Common myeloid progenitor, CD34-positive (primary cell): ENCODE results near the gene PRELID2.

ENCODE experiments used
- CTCF ChIA-PET: fragments of 350-600 bp; sonication (Branson Sonifier 250); formaldehyde crosslinking; loops from one replicate; lab custom pipeline; 2021; ENCODE audit warnings: antibody characterized with exemption; lab: Charles Lee
- POLR2A ChIA-PET: fragments of 350-600 bp; sonication (Branson Sonifier 250); formaldehyde crosslinking; loops from one replicate; lab custom pipeline; 2021; ENCODE audit warnings: antibody characterized with exemption; lab: Charles Lee
- DNase-seq, 3 donors: peaks; one replicate each; pipeline versions ENCODE4 v3.0.0 to v3.0.0-alpha.2; 2013
- H3K27ac ChIP-seq, 2 experiments: 1 replicate in 1 of 2; 2 replicates in 1 of 2; pipeline ENCODE4 v1.7.0; 2013; ENCODE audit warnings: inconsistent platforms in 2 of 2, low read length in 2 of 2, mild to moderate bottlenecking in 2 of 2, low read depth in 1 of 2, moderate library complexity in 1 of 2; ENCODE audit not compliant: severe bottlenecking in 2 of 2, insufficient read depth in 1 of 2, poor library complexity in 1 of 2
- H3K27me3 ChIP-seq, 5 experiments: replicated peaks in 2 of 5; 1 replicate in 3 of 5; 2 replicates in 2 of 5; pipeline versions ENCODE4 v1.6.1 to v1.7.0; 2013; ENCODE audit warnings: low read length in 4 of 5, mild to moderate bottlenecking in 2 of 5, moderate library complexity in 2 of 5, inconsistent platforms in 1 of 5; ENCODE audit not compliant: insufficient read depth in 5 of 5, control insufficient read depth in 4 of 5
- H3K36me3 ChIP-seq, 4 experiments: 1 replicate in 2 of 4; 2 replicates in 2 of 4; pipeline versions ENCODE4 v1.6.1 to v1.7.0; 2013; ENCODE audit warnings: low read length in 3 of 4, control low read depth in 1 of 4, mild to moderate bottlenecking in 1 of 4; ENCODE audit not compliant: control insufficient read depth in 4 of 4, insufficient read depth in 4 of 4
- H3K4me1 ChIP-seq, 4 experiments: 1 replicate in 3 of 4; 2 replicates in 1 of 4; pipeline versions ENCODE4 v1.6.1 to v1.7.1; 2013; ENCODE audit warnings: low read length in 3 of 4, mild to moderate bottlenecking in 3 of 4, control low read depth in 1 of 4, inconsistent platforms in 1 of 4, moderate library complexity in 1 of 4; ENCODE audit not compliant: control insufficient read depth in 4 of 4, insufficient read depth in 4 of 4; ENCODE audit errors: control extremely low read depth in 1 of 4
- H3K4me3 ChIP-seq, 7 experiments: 1 replicate in 4 of 7; 2 replicates in 3 of 7; pipeline versions ENCODE4 v1.5.1 to v1.7.0; 2013; ENCODE audit warnings: mild to moderate bottlenecking in 7 of 7, low read length in 6 of 7, moderate library complexity in 6 of 7, inconsistent platforms in 2 of 7, low read depth in 2 of 7, control low read depth in 1 of 7; ENCODE audit not compliant: insufficient read depth in 4 of 7, control insufficient read depth in 1 of 7; ENCODE audit errors: extremely low read depth in 1 of 7
- H3K9me3 ChIP-seq, 5 experiments: 1 replicate in 4 of 5; 2 replicates in 1 of 5; pipeline versions ENCODE4 v1.6.1 to v1.7.1; 2013; ENCODE audit warnings: low read length in 4 of 5, mild to moderate bottlenecking in 2 of 5, inconsistent platforms in 1 of 5, low read depth in 1 of 5, moderate library complexity in 1 of 5; ENCODE audit not compliant: control insufficient read depth in 4 of 5, insufficient read depth in 2 of 5; ENCODE audit errors: control extremely low read depth in 1 of 5
- WGBS: methylation state at CpG from one replicate; pipeline ENCODE4 v1.1.5; 2013; ENCODE audit not compliant: insufficient coverage; 5-methylcytosine and 5-hydroxymethylcytosine counted together

PRELID2 gene

DNA sequence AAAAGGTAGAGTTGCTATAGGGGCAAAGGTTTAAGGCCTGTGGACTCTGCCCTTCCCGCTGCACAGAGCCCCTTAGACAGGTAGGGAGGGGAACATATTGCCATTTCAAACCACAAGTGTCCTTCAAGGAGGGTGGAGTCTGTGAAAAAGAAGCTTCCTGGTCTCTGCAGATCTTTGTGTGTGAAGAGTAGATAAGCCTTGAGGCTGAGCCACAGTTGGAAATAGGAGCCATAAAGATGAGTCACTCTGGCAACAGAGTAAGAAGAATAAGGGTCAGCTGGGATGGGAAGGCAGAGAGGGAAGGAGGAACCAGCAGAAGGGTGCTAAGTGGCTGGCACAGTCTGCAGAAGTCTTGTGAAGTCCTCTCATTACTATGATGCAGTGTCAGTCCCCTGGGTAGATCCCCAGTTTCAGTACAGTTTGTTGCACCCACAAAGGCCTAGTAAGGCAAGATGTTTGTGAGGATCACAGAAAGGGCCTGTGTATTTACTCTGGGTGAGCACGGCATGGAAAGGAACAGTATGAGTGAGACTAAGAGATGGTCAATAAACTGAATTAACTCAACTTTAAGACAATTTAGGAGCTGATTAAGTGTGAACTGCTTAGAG lies 19.6 kb upstream of the PRELID2 start:
- peak overlapping the region in 1 of 2 experiments; percentile 69 for H3K27ac ChIP-seq
- 83% methylated on average over 1 of the region's 2 CpGs for WGBS
- CTCF ChIA-PET: interaction anchor here (1.1 to 2.8 kb wide), 6 partner anchors 9 to 34 kb away, joined by 3 to 15 read pairs (median 9); partner anchors contain the start of gene PRELID2
- peak; percentile 80 to 97 (median 94) for DNase-seq
- peak overlapping the region in 1 of 7 experiments; percentile 4 for H3K4me3 ChIP-seq
- H3K27me3 ChIP-seq: no peaks in the 10 kb centered on the region
- H3K4me1 ChIP-seq: peaks cover 13 to 34% (median 26%) of the 10 kb centered on the region in 4 experiments
- H3K9me3 ChIP-seq: no peaks in the 10 kb centered on the region
- POLR2A ChIA-PET: interaction anchor here (1.0 kb wide), 1 partner anchor 19 kb away, joined by 4 read pairs; the partner anchor contains the start of gene PRELID2
- no peaks in the 10 kb centered on the region for H3K36me3 ChIP-seq

DNA sequence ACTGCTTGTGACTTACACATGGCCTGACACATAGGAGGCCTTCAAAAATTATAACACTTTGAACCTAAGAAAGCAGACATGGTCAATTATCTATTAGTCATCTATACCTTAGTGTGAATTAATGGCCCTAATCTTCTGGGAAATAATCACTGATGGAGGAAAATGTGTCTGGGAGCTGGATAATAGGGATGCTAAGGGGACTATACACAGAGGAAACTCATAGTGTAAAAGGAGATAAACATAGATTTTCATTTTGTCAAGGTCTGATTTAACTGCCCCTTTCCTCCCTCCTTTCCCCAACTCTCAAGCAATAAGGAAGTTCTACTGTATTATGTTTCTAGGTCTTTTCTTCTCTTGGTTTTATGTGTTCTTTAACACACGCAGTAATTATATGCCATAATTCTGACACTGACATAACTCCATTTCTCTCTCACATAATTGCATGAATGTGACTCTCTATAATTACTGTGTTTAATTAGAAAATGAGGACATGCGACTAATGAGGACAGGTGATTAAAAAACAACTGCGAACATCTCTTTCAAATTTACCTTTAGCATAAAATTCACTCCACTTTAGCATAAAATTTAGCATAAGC lies 18.7 kb upstream of the PRELID2 start:
- ChIA-PET CTCF (interaction anchor here (1.1 to 2.8 kb wide), 5 partner anchors 9 to 34 kb away, joined by 3 to 15 read pairs (median 9); no protein-coding TSS in a partner anchor), POLR2A (no interaction called here)
- Histone ChIP-seq H3K4me3 (no peak overlapping the region), H3K9me3 (no peaks in the 10 kb centered on the region), H3K27ac (peak overlapping the region in 1 of 2 experiments; percentile 61), H3K4me1 (peaks cover 13 to 34% (median 26%) of the 10 kb centered on the region in 4 experiments), H3K36me3 (no peaks in the 10 kb centered on the region), H3K27me3 (no peaks in the 10 kb centered on the region)
- peak in 1 of 3 donors; percentile 19 for DNase-seq
- 100% methylated on average over 1 of the region's 3 CpGs for WGBS

DNA sequence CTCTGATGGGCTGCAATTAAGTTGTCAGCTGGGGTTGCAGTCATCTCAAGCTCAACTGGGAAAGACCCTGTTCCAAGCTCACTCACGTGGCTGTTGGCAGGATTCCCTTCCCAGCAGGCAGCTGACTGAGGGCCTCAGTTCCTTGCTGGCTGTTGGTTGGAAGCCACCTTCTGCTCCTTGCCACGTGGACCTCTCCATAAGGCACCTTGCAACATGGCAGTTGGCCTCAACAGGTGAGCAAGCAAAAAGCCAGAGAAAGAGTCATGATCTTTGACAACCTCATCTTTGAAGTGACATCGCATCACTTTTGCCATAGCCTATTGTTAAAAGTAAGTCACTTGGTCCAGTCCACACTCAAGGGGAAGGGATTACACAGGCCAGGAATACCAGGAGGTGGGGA lies 17.8 kb upstream of the PRELID2 start:
- WGBS: 83% methylated on average over 3 of the region's 3 CpGs
- CTCF ChIA-PET: interaction anchor here (1.0 to 2.8 kb wide), 2 partner anchors 8 to 11 kb away, joined by 5 to 15 read pairs; no protein-coding TSS in a partner anchor
- Histone ChIP-seq H3K27ac (no peak overlapping the region), H3K4me1 (peaks cover 13 to 34% (median 26%) of the 10 kb centered on the region in 4 experiments), H3K27me3 (no peaks in the 10 kb centered on the region), H3K36me3 (no peaks in the 10 kb centered on the region), H3K4me3 (no peak overlapping the region), H3K9me3 (no peaks in the 10 kb centered on the region)
- no peak for DNase-seq
- POLR2A ChIA-PET: no interaction called here

DNA sequence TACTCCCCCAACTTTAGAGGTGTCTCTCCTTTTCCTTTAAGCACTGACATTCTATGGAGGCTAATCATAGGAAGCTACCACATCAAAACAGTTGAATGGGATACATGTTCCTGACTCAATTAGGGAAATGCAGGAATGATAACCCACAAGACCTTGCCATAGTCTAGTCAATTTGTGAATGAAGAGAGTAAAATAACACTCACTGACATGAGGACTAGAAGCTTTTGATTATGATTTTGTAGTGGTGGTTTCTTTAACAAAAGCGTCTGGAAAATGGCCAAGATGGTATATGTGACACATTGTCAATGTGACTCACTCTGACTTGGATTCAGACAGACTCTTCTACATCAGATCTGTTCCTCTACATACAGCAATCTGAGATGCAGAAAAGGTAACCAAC lies 13.7 kb upstream of the PRELID2 start:
- WGBS: no CpG with 5 or more reads among the region's 1 CpG
- peak in 1 of 3 donors; percentile 24 for DNase-seq
- POLR2A ChIA-PET: no interaction called here
- H3K36me3 ChIP-seq: no peaks in the 10 kb centered on the region
- no peaks in the 10 kb centered on the region for H3K9me3 ChIP-seq
- CTCF ChIA-PET: interaction anchor here (1.0 to 1.7 kb wide), 3 partner anchors 14 to 67 kb away, joined by 3 to 5 read pairs (median 5); partner anchors contain the start of gene PRELID2
- H3K27me3 ChIP-seq: no peaks in the 10 kb centered on the region
- H3K4me1 ChIP-seq: peaks cover 0 to 3% (median under 1%) of the 10 kb centered on the region in 4 experiments
- no peak overlapping the region for H3K4me3 ChIP-seq
- no peak overlapping the region for H3K27ac ChIP-seq

DNA sequence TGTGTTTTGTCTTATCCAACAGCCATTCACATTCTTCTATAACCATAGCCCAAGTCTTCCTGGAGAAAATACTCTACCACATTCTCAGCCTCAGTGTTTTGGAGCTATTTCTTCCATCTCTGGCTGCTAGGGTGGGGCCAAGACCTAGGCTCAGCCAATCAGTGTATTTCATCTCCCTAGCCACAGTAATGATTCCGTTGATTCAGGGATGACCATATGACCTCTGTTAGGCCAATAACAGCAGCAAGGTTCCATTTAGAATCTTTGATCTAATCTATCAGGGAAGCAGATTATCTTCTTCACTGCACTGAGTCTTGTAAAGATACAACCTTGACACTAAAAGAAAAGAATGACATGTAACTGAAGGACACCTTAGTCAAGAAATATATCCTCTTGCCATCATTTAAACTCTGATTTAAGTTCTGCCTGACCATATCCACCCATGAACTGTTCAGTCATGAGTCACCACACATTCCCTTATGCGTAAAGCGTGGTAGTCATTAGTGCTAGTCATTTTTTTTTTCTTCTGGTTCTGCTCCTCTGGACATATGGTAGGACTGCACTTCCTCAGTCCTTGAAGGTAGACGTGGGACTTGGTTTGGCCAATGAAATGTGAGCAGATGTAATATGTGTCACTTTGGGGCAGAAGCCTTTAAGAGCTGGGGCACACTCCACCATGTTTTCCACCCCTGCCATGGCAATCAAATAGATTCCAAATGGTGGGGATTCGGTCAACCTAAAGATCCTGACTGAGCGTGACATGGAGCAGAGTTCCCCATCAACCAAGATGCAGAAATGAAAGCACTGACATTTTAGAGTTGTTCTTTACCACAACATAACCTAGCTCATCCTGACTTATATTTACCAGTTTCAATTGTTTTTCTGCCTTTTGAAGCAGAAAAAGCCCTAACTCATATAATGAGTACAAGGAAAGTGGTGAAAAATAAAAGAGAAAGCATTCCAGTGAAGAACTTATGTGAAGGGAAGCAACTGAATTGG lies 12.7 kb upstream of the PRELID2 start:
- H3K4me1 ChIP-seq: no peaks in the 10 kb centered on the region
- H3K27me3 ChIP-seq: no peaks in the 10 kb centered on the region
- no peak overlapping the region for H3K27ac ChIP-seq
- CTCF ChIA-PET: interaction anchor here (1.2 to 2.6 kb wide), 3 partner anchors 10 to 22 kb away, joined by 5 to 9 read pairs (median 5); partner anchors contain the start of gene PRELID2
- DNase-seq: no peak
- no peaks in the 10 kb centered on the region for H3K9me3 ChIP-seq
- no peak overlapping the region for H3K4me3 ChIP-seq
- WGBS: 95% methylated on average over 5 of the region's 6 CpGs
- POLR2A ChIA-PET: interaction anchor here (0.7 kb wide), 1 partner anchor 352 kb away, joined by 3 read pairs; no protein-coding TSS in a partner anchor
- H3K36me3 ChIP-seq: no peaks in the 10 kb centered on the region

DNA sequence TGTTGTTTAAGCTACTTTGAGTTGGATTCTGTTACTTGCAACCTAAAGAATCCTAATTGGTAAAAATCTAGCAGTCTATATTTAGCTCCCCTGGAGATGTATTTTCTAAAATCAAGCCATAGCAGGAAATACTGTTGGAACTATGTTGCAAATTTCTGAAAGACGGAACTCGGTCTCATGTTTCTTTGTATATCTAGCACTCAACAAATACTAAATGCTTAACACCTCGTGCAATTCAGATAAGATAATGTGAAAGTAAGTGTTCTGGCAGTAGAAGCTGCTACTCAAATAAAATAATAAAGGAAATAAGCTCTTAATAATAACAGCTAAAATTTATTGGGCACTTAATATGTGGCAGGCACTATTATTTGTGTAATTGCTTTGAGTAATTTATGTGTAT lies 10.9 kb upstream of the PRELID2 start:
- no peaks in the 10 kb centered on the region for H3K27me3 ChIP-seq
- no peaks in the 10 kb centered on the region for H3K4me1 ChIP-seq
- no peaks in the 10 kb centered on the region for H3K9me3 ChIP-seq
- no peak for DNase-seq
- no peak overlapping the region for H3K4me3 ChIP-seq
- no peak overlapping the region for H3K27ac ChIP-seq
- no peaks in the 10 kb centered on the region for H3K36me3 ChIP-seq
- ChIA-PET POLR2A (no interaction called here), CTCF (interaction anchor here (1.0 to 3.2 kb wide), 4 partner anchors 8 to 61 kb away, joined by 3 to 15 read pairs (median 10); partner anchors contain the start of gene PRELID2)
- WGBS: no CpG with 5 or more reads among the region's 3 CpGs
